GM23338 (cell line): Measurements from ENCODE around the gene PRELP. TPM values are rescaled to one million over a fixed set of nuclear protein-coding genes. Genes with fewer than 3 reads are reported as not detected.

Experiments
- ATAC-seq: fragments of 200-7000 bp; cut with Tn5 transposase; 3 replicates; pipeline ENCODE4 v1.9.1; 2020
- DNase-seq: peaks from one replicate; pipeline ENCODE4 v3.0.0-alpha.2; 2015; ENCODE audit warnings: low spot score
- H2AFZ ChIP-seq: fragments of 200-600 bp; sonication (generic); 2 replicates; pipeline ENCODE4 v1.8.0; 2016; ENCODE audit warnings: antibody characterized with exemption, mild to moderate bottlenecking, moderate library complexity
- H3F3A ChIP-seq: fragments of 200-600 bp; sonication (generic); replicated peaks from 2 replicates; pipeline ENCODE4 v1.8.0; 2017; ENCODE audit warnings: antibody characterized with exemption, mixed run types, low read depth
- H3K27ac ChIP-seq: fragments of 200-600 bp; sonication (generic); 2 replicates; pipeline ENCODE4 v1.6.1; 2016; ENCODE audit warnings: low read depth
- H3K27me3 ChIP-seq: fragments of 200-600 bp; sonication (generic); 2 replicates; pipeline ENCODE4 v1.8.0; 2016; ENCODE audit warnings: mild to moderate bottlenecking, mixed run types, moderate library complexity; ENCODE audit not compliant: insufficient read depth
- H3K36me3 ChIP-seq: fragments of 200-600 bp; sonication (generic); 2 replicates; pipeline ENCODE4 v1.8.0; 2016; ENCODE audit warnings: mild to moderate bottlenecking; ENCODE audit not compliant: insufficient read depth
- H3K4me1 ChIP-seq: fragments of 200-600 bp; sonication (generic); 2 replicates; pipeline ENCODE4 v1.8.0; 2016; ENCODE audit warnings: mild to moderate bottlenecking, moderate library complexity; ENCODE audit not compliant: insufficient read depth
- H3K4me2 ChIP-seq: fragments of 200-600 bp; sonication (generic); 2 replicates; pipeline ENCODE4 v1.7.1; 2017; ENCODE audit warnings: mixed run types
- H3K4me3 ChIP-seq: fragments of 200-600 bp; sonication (generic); 2 replicates; pipeline ENCODE4 v1.6.1; 2016; ENCODE audit warnings: mixed run types
- H3K79me2 ChIP-seq: fragments of 200-600 bp; sonication (generic); replicated peaks from 2 replicates; pipeline ENCODE4 v1.8.0; 2017; ENCODE audit warnings: mild to moderate bottlenecking; ENCODE audit not compliant: insufficient read depth
- H3K9me2 ChIP-seq: fragments of 200-600 bp; sonication (generic); 2 replicates; pipeline ENCODE4 v1.8.0; 2017; ENCODE audit not compliant: insufficient read depth
- H4K20me1 ChIP-seq: fragments of 200-600 bp; sonication (generic); replicated peaks from 2 replicates; pipeline ENCODE4 v1.8.0; 2017; ENCODE audit warnings: mild to moderate bottlenecking; ENCODE audit not compliant: insufficient read depth
- H3K27ac Mint-ChIP-seq: 2 replicates; pipeline ENCODE4 v1.8.0; 2020; ENCODE audit warnings: inconsistent platforms, mild to moderate bottlenecking, moderate library complexity, mixed read lengths
- H3K27me3 Mint-ChIP-seq: 3 replicates; pipeline ENCODE4 v1.8.0; 2022; ENCODE audit warnings: low read depth, mild to moderate bottlenecking, moderate library complexity, mixed read lengths, inconsistent platforms; ENCODE audit not compliant: insufficient read depth, poor library complexity
- H3K36me3 Mint-ChIP-seq: 3 replicates; pipeline ENCODE4 v1.8.0; 2021; ENCODE audit warnings: low read depth, mild to moderate bottlenecking, inconsistent platforms, moderate library complexity, mixed read lengths
- H3K4me1 Mint-ChIP-seq: 3 replicates; pipeline ENCODE4 v1.8.0; 2020; ENCODE audit warnings: mild to moderate bottlenecking, inconsistent platforms, mixed read lengths
- H3K4me3 Mint-ChIP-seq: 3 replicates; pipeline ENCODE4 v1.8.0; 2021; ENCODE audit warnings: moderate library complexity, mild to moderate bottlenecking, inconsistent platforms, mixed read lengths
- H3K9me3 Mint-ChIP-seq: 3 replicates; pipeline ENCODE4 v1.8.0; 2020; ENCODE audit warnings: moderate library complexity, mild to moderate bottlenecking, inconsistent platforms, mixed read lengths
- CREB1 ChIP-seq: fragments of 250-450 bp; sonication (Bioruptor Pico); IDR thresholded peaks from 2 replicates; pipeline ENCODE4 v1.5.0; 2020; ENCODE audit warnings: low read depth, mild to moderate bottlenecking, moderate library complexity
- EZH2 ChIP-seq: fragments of 200-600 bp; sonication (generic); IDR thresholded peaks from one replicate; pipeline ENCODE4 v1.8.0; 2017; ENCODE audit warnings: antibody characterized with exemption, mild to moderate bottlenecking, low read depth; ENCODE audit not compliant: unreplicated experiment
- EZH2phosphoT487 ChIP-seq: fragments of 200-600 bp; sonication (generic); IDR thresholded peaks from one replicate; pipeline ENCODE4 v1.8.1; 2018; ENCODE audit warnings: antibody characterized with exemption; ENCODE audit not compliant: unreplicated experiment
- JUNB ChIP-seq: IDR thresholded peaks from one replicate; pipeline ENCODE4 v1.6.1; 2016; ENCODE audit warnings: antibody characterized with exemption; ENCODE audit not compliant: unreplicated experiment
- NANOG ChIP-seq: IDR thresholded peaks from 2 replicates; pipeline ENCODE4 v1.6.1; 2016; ENCODE audit warnings: antibody characterized with exemption, borderline replicate concordance
- STAT1 ChIP-seq: IDR thresholded peaks from one replicate; pipeline ENCODE4 v1.6.1; 2016; ENCODE audit warnings: antibody characterized with exemption; ENCODE audit not compliant: unreplicated experiment
- ZNF114 ChIP-seq: fragments of 250-450 bp; sonication (Bioruptor Pico); IDR thresholded peaks from 2 replicates; pipeline ENCODE4 v1.5.0; 2020; ENCODE audit warnings: mild to moderate bottlenecking, moderate library complexity
- ZNF331 ChIP-seq: fragments of 250-450 bp; sonication (Bioruptor Pico); IDR thresholded peaks from 2 replicates; pipeline ENCODE4 v1.5.0; 2020; ENCODE audit warnings: low read depth, mild to moderate bottlenecking, moderate library complexity
- polyA plus RNA-seq: library from polyadenylated mRNA; unstranded; fragments of >200 nt; fragmentation: Nextera tagmentation; extraction: Ambion mirVana; gene quantifications from 2 replicates; pipeline ENCODE4 v1.2.1, GENCODE V29; 2016
- total RNA-seq: library from RNA; depleted of rRNA; stranded (reverse); fragments of >200 nt; shearing (Covaris generic); gene quantifications from 2 replicates; pipeline ENCODE4 v1.2.3, GENCODE V29; 2014
- TF ChIP-seq, protein P1 (sequence below): IDR thresholded peaks from one replicate; pipeline ENCODE4 v1.6.1; 2018; ENCODE audit warnings: antibody characterized with exemption; ENCODE audit not compliant: unreplicated experiment
- TF ChIP-seq, protein P2 (sequence below): IDR thresholded peaks from 2 replicates; pipeline ENCODE4 v1.6.1; 2016; ENCODE audit warnings: antibody characterized with exemption
- TF ChIP-seq, protein P3 (sequence below): fragments of 250-450 bp; sonication (Bioruptor Pico); IDR thresholded peaks from 2 replicates; pipeline ENCODE4 v1.5.0; 2020; ENCODE audit warnings: mild to moderate bottlenecking, moderate library complexity

The PRELP gene
- total and polyA plus RNA-seq, 2 experiments from 2014 or later = 0.03 TPM

DNA sequence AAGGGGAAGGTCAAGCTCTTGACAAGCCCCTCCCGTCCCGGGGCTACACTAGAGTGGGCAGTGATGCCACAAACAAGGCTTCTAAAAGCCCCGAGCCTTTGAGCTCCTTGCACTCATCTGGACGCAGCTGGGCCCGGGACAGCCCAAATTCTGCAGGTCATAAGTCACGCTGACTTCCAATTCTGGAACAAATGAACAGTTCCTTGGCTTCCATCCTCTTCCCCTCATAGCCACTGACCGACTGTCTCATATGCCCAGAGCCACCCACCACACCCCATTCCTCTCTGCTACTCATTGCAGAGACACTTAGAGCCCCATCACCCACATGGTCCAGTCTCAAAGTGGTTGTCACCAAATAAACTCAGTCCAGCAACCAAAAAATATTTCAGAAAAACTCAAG is 32.8 kb upstream of the PRELP start (continued):
- TF ChIP-seq ZNF114 (CRISPR knock-in tag) = no peak
- TF ChIP-seq CREB1 (CRISPR knock-in tag) = no peak
- TF ChIP-seq, protein P1, sequence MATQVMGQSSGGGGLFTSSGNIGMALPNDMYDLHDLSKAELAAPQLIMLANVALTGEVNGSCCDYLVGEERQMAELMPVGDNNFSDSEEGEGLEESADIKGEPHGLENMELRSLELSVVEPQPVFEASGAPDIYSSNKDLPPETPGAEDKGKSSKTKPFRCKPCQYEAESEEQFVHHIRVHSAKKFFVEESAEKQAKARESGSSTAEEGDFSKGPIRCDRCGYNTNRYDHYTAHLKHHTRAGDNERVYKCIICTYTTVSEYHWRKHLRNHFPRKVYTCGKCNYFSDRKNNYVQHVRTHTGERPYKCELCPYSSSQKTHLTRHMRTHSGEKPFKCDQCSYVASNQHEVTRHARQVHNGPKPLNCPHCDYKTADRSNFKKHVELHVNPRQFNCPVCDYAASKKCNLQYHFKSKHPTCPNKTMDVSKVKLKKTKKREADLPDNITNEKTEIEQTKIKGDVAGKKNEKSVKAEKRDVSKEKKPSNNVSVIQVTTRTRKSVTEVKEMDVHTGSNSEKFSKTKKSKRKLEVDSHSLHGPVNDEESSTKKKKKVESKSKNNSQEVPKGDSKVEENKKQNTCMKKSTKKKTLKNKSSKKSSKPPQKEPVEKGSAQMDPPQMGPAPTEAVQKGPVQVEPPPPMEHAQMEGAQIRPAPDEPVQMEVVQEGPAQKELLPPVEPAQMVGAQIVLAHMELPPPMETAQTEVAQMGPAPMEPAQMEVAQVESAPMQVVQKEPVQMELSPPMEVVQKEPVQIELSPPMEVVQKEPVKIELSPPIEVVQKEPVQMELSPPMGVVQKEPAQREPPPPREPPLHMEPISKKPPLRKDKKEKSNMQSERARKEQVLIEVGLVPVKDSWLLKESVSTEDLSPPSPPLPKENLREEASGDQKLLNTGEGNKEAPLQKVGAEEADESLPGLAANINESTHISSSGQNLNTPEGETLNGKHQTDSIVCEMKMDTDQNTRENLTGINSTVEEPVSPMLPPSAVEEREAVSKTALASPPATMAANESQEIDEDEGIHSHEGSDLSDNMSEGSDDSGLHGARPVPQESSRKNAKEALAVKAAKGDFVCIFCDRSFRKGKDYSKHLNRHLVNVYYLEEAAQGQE = no peak
- no peak for TF ChIP-seq EZH2phosphoT487
- TF ChIP-seq EZH2 = no peak
- TF ChIP-seq, protein P2, sequence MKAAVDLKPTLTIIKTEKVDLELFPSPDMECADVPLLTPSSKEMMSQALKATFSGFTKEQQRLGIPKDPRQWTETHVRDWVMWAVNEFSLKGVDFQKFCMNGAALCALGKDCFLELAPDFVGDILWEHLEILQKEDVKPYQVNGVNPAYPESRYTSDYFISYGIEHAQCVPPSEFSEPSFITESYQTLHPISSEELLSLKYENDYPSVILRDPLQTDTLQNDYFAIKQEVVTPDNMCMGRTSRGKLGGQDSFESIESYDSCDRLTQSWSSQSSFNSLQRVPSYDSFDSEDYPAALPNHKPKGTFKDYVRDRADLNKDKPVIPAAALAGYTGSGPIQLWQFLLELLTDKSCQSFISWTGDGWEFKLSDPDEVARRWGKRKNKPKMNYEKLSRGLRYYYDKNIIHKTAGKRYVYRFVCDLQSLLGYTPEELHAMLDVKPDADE = no peak
- TF ChIP-seq JUNB = no peak
- TF ChIP-seq ZNF331 (CRISPR knock-in tag) = no peak
- no peak for TF ChIP-seq STAT1

DNA sequence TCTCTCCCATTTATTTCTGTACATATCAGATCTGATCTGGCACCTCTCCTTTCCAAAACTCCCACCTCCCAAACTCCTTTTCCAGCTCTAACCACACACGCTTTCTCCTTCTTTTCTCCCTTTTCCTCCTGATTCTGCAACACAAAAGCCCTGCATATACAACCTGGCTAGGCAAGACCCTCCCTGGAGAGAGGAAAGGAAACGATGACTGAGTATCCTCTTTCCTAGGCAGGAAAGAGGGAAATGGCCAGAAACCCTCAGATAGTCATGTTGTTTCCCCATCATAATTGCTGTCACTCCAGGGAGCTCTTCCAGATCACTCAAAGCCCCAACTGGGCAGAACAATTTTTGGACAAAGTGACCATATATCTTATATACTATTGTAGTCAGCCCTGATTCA is 32.3 kb upstream of the PRELP start:
- H3K27ac Mint-ChIP-seq = no peak overlapping the region
- Histone ChIP-seq H3K9me2 (no peaks in the 10 kb centered on the region), H3K4me2 (peak overlapping the region; percentile 73), H3K36me3 (no peaks in the 10 kb centered on the region), H3K27me3 (no peaks in the 10 kb centered on the region), H4K20me1 (no peaks in the 10 kb centered on the region), H3K4me1 (peaks cover 14% of the 10 kb centered on the region), H3K79me2 (no peaks in the 10 kb centered on the region), H3K27ac (no peak overlapping the region), H3F3A (no peaks in the 10 kb centered on the region), H2AFZ (no peak overlapping the region), H3K4me3 (no peak overlapping the region)
- peaks cover 16% of the 10 kb centered on the region for H3K9me3 Mint-ChIP-seq
- ATAC-seq = peak; percentile 61
- peaks cover 7% of the 10 kb centered on the region; the same call in 1 of the 3 replicates for H3K36me3 Mint-ChIP-seq
- H3K27me3 Mint-ChIP-seq = peaks cover 6% of the 10 kb centered on the region
- H3K4me3 Mint-ChIP-seq = peak overlapping the region; percentile 2; the same call in 1 of the 3 replicates
- peak; percentile 29 for DNase-seq
- H3K4me1 Mint-ChIP-seq = peaks cover 28% of the 10 kb centered on the region
- TF ChIP-seq STAT1 (no peak), NANOG (no peak), ZNF331 (CRISPR knock-in tag) (no peak)
- TF ChIP-seq, protein P1 = no peak
- TF ChIP-seq, protein P3, sequence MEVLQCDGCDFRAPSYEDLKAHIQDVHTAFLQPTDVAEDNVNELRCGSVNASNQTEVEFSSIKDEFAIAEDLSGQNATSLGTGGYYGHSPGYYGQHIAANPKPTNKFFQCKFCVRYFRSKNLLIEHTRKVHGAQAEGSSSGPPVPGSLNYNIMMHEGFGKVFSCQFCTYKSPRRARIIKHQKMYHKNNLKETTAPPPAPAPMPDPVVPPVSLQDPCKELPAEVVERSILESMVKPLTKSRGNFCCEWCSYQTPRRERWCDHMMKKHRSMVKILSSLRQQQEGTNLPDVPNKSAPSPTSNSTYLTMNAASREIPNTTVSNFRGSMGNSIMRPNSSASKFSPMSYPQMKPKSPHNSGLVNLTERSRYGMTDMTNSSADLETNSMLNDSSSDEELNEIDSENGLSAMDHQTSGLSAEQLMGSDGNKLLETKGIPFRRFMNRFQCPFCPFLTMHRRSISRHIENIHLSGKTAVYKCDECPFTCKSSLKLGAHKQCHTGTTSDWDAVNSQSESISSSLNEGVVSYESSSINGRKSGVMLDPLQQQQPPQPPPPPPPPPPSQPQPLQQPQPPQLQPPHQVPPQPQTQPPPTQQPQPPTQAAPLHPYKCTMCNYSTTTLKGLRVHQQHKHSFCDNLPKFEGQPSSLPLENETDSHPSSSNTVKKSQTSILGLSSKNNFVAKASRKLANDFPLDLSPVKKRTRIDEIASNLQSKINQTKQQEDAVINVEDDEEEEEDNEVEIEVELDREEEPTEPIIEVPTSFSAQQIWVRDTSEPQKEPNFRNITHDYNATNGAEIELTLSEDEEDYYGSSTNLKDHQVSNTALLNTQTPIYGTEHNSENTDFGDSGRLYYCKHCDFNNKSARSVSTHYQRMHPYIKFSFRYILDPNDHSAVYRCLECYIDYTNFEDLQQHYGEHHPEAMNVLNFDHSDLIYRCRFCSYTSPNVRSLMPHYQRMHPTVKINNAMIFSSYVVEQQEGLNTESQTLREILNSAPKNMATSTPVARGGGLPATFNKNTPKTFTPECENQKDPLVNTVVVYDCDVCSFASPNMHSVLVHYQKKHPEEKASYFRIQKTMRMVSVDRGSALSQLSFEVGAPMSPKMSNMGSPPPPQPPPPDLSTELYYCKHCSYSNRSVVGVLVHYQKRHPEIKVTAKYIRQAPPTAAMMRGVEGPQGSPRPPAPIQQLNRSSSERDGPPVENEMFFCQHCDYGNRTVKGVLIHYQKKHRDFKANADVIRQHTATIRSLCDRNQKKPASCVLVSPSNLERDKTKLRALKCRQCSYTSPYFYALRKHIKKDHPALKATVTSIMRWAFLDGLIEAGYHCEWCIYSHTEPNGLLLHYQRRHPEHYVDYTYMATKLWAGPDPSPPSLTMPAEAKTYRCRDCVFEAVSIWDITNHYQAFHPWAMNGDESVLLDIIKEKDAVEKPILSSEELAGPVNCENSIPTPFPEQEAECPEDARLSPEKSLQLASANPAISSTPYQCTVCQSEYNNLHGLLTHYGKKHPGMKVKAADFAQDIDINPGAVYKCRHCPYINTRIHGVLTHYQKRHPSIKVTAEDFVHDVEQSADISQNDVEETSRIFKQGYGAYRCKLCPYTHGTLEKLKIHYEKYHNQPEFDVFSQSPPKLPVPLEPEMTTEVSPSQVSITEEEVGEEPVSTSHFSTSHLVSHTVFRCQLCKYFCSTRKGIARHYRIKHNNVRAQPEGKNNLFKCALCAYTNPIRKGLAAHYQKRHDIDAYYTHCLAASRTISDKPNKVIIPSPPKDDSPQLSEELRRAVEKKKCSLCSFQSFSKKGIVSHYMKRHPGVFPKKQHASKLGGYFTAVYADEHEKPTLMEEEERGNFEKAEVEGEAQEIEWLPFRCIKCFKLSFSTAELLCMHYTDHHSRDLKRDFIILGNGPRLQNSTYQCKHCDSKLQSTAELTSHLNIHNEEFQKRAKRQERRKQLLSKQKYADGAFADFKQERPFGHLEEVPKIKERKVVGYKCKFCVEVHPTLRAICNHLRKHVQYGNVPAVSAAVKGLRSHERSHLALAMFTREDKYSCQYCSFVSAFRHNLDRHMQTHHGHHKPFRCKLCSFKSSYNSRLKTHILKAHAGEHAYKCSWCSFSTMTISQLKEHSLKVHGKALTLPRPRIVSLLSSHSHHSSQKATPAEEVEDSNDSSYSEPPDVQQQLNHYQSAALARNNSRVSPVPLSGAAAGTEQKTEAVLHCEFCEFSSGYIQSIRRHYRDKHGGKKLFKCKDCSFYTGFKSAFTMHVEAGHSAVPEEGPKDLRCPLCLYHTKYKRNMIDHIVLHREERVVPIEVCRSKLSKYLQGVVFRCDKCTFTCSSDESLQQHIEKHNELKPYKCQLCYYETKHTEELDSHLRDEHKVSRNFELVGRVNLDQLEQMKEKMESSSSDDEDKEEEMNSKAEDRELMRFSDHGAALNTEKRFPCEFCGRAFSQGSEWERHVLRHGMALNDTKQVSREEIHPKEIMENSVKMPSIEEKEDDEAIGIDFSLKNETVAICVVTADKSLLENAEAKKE (CRISPR knock-in tag) = no peak
